HG03175 (cell line): ENCODE data around the gene FAM81A.
"Not testable (repeated sequence)": the region's sequence is repeated elsewhere in the genome, so short reads cannot be mapped to it uniquely, and the experiment has no call there.

ENCODE experiments used
- ATAC-seq: cut with Tn5 transposase; IDR thresholded peaks from one replicate; pipeline ENCODE4 v1.9.1; 2021; ENCODE audit warnings: mild to moderate bottlenecking, moderate library complexity; ENCODE audit not compliant: unreplicated experiment

The FAM81A gene

GRCh38 chr15:59420986-59421618, 16.9 kb upstream of the FAM81A start:
- no peak for ATAC-seq

- no peak for ATAC-seq
These were observed 13.4 kb upstream of the FAM81A start for GRCh38 chr15:59424616-59425015.

GRCh38 chr15:59428898-59429297, 9.1 kb upstream of the FAM81A start:
- ATAC-seq, result not testable (repeated sequence)

GRCh38 chr15:59432389-59432788, 5.6 kb upstream of the FAM81A start:
- ATAC-seq, result no peak

GRCh38 chr15:59434481-59434880, 3.5 kb upstream of the FAM81A start:
- no peak for ATAC-seq

- ATAC-seq, result no peak
These were observed 1.2 kb upstream of the FAM81A start for GRCh38 chr15:59436774-59437141.

GRCh38 chr15:59437142-59437816, 707 bp upstream of the FAM81A start:
- ATAC-seq, result no peak

GRCh38 chr15:59438625-59439290, 772 bp downstream of the FAM81A start:
- no peak for ATAC-seq

- no peak for ATAC-seq
These were observed 1.6 kb downstream of the FAM81A start for GRCh38 chr15:59439576-59439975.

GRCh38 chr15:59443341-59444072, 5.5 kb downstream of the FAM81A start:
- no peak for ATAC-seq

- ATAC-seq, result no peak
These were observed 6.3 kb downstream of the FAM81A start for GRCh38 chr15:59444081-59444835.

- ATAC-seq, result no peak
These were observed 7.1 kb downstream of the FAM81A start for GRCh38 chr15:59444980-59445545.

- ATAC-seq, result no peak
These were observed 8.4 kb downstream of the FAM81A start for GRCh38 chr15:59446232-59446957.

- ATAC-seq, result no peak
These were observed 9.4 kb downstream of the FAM81A start for GRCh38 chr15:59447367-59447766.

GRCh38 chr15:59448871-59449270, 10.9 kb downstream of the FAM81A start:
- no peak for ATAC-seq

- no peak for ATAC-seq
These were observed 15.7 kb downstream of the FAM81A start for GRCh38 chr15:59453474-59454215.

- ATAC-seq, result no peak
These were observed 18.1 kb downstream of the FAM81A start for GRCh38 chr15:59456114-59456513.

- no peak for ATAC-seq
These were observed 19.1 kb downstream of the FAM81A start for GRCh38 chr15:59457103-59457502.

GRCh38 chr15:59461521-59461920, 23.5 kb downstream of the FAM81A start:
- ATAC-seq, result no peak
